DND-41 (cell line): ENCODE data around the gene CDC42BPG.

Experiments used
- ATAC-seq: fragments of 200-7000 bp; cut with Tn5 transposase; 3 replicates; pipeline ENCODE4 v1.9.1; 2021; ENCODE audit warnings: low read depth; ENCODE audit not compliant: insufficient read depth
- DNase-seq: peaks from one replicate; pipeline ENCODE4 v3.0.0-alpha.2; 2020
- H2AFZ ChIP-seq: 2 replicates; pipeline ENCODE4 v1.6.0; 2012; ENCODE audit warnings: low read depth, low read length
- H3K27ac ChIP-seq: 2 replicates; pipeline ENCODE4 v1.5.1; 2012; ENCODE audit warnings: low read length, inconsistent platforms
- H3K27me3 ChIP-seq: fragments of 200-600 bp; sonication (generic); 2 replicates; pipeline ENCODE4 v1.6.0; 2012; ENCODE audit warnings: low read length, mild to moderate bottlenecking, inconsistent platforms; ENCODE audit not compliant: insufficient read depth, poor library complexity
- H3K36me3 ChIP-seq: 2 replicates; pipeline ENCODE4 v1.5.1; 2012; ENCODE audit warnings: low read length, inconsistent platforms; ENCODE audit not compliant: insufficient read depth
- H3K4me1 ChIP-seq: 2 replicates; pipeline ENCODE4 v1.5.1; 2012; ENCODE audit warnings: mild to moderate bottlenecking, low read length; ENCODE audit not compliant: insufficient read depth
- H3K4me2 ChIP-seq: 2 replicates; pipeline ENCODE4 v1.6.0; 2012; ENCODE audit warnings: mild to moderate bottlenecking, moderate library complexity, low read length, inconsistent platforms; ENCODE audit not compliant: insufficient read depth
- H3K4me3 ChIP-seq, 2 experiments: fragments of 200-600 bp in 1 of 2; shearing (Covaris generic) in 1 of 2; 2 replicates each; pipeline ENCODE4 v1.5.1; 2012 to 2016; ENCODE audit warnings: inconsistent platforms in 2 of 2, low read length in 2 of 2, mild to moderate bottlenecking in 2 of 2, low read depth in 1 of 2, moderate library complexity in 1 of 2
- H3K79me2 ChIP-seq: 2 replicates; pipeline ENCODE4 v1.6.0; 2012; ENCODE audit warnings: low read length, inconsistent platforms; ENCODE audit not compliant: insufficient read depth
- H3K9ac ChIP-seq: 2 replicates; pipeline ENCODE4 v1.6.0; 2012; ENCODE audit warnings: low read depth, mild to moderate bottlenecking, inconsistent platforms, low read length, moderate library complexity
- H3K9me3 ChIP-seq: 2 replicates; pipeline ENCODE4 v1.5.1; 2012; ENCODE audit warnings: low read length, moderate library complexity, mild to moderate bottlenecking, inconsistent platforms; ENCODE audit not compliant: insufficient read depth, severe bottlenecking
- H4K20me1 ChIP-seq: 2 replicates; pipeline ENCODE4 v1.6.0; 2012; ENCODE audit warnings: low read length; ENCODE audit not compliant: insufficient read depth
- CTCF ChIP-seq: IDR thresholded peaks from 2 replicates; pipeline ENCODE4 v1.5.1; 2012; ENCODE audit warnings: borderline replicate concordance, low read length, moderate library complexity, mild to moderate bottlenecking; ENCODE audit not compliant: poor library complexity, severe bottlenecking; ENCODE audit errors: extremely low read depth
- EZH2 ChIP-seq: IDR thresholded peaks from 3 replicates; pipeline ENCODE4 v1.6.1; 2012; ENCODE audit warnings: borderline replicate concordance, low read depth, mild to moderate bottlenecking, moderate library complexity, low read length, inconsistent platforms; ENCODE audit not compliant: severe bottlenecking

Gene CDC42BPG

GRCh38 chr11:64865286-64866172 is 21.1 kb upstream of the CDC42BPG start:
- H3K27ac ChIP-seq, result no peak overlapping the region; the same call in 1 of the 2 replicates
- H3K79me2 ChIP-seq, result peaks cover 55% of the 10 kb centered on the region
- H3K4me3 ChIP-seq, result no peak overlapping the region
- DNase-seq, result no peak
- H3K9me3 ChIP-seq, result no peaks in the 10 kb centered on the region
- no peak for ATAC-seq
- no peak for TF ChIP-seq EZH2
- no peak for TF ChIP-seq CTCF
- no peak overlapping the region for H3K4me2 ChIP-seq
- H3K27me3 ChIP-seq, result no peaks in the 10 kb centered on the region
- peaks cover 25% of the 10 kb centered on the region for H3K4me1 ChIP-seq
- H3K9ac ChIP-seq, result no peak overlapping the region; the same call in 1 of the 2 replicates
- peaks cover 14% of the 10 kb centered on the region for H4K20me1 ChIP-seq
- no peak overlapping the region for H2AFZ ChIP-seq
- peaks cover 13% of the 10 kb centered on the region for H3K36me3 ChIP-seq

GRCh38 chr11:64864473-64865285 is 20.2 kb upstream of the CDC42BPG start:
- no peak for TF ChIP-seq EZH2
- TF ChIP-seq CTCF, result no peak
- H3K4me3 ChIP-seq, result no peak overlapping the region
- H3K27ac ChIP-seq, result no peak overlapping the region
- H3K9ac ChIP-seq, result no peak overlapping the region; the same call in 1 of the 2 replicates
- DNase-seq, result no peak
- peaks cover 6% of the 10 kb centered on the region; the same call in 1 of the 2 replicates for H3K36me3 ChIP-seq
- no peak for ATAC-seq
- H3K79me2 ChIP-seq, result peaks cover 51% of the 10 kb centered on the region
- H2AFZ ChIP-seq, result no peak overlapping the region
- H4K20me1 ChIP-seq, result peaks cover 6% of the 10 kb centered on the region
- H3K4me2 ChIP-seq, result no peak overlapping the region
- H3K9me3 ChIP-seq, result no peaks in the 10 kb centered on the region
- peaks cover 33% of the 10 kb centered on the region for H3K4me1 ChIP-seq
- no peaks in the 10 kb centered on the region for H3K27me3 ChIP-seq

GRCh38 chr11:64864135-64864472 is 19.7 kb upstream of the CDC42BPG start:
- Histone ChIP-seq H3K27ac (no peak overlapping the region), H4K20me1 (peaks cover 2% of the 10 kb centered on the region), H3K4me2 (no peak overlapping the region), H3K79me2 (peaks cover 51% of the 10 kb centered on the region), H3K9ac (no peak overlapping the region), H3K36me3 (peaks cover 6% of the 10 kb centered on the region; the same call in 1 of the 2 replicates), H3K4me3 (no peak overlapping the region), H3K9me3 (no peaks in the 10 kb centered on the region), H3K4me1 (peaks cover 39% of the 10 kb centered on the region), H2AFZ (no peak overlapping the region), H3K27me3 (no peaks in the 10 kb centered on the region)
- DNase-seq (no peak), ATAC-seq (no peak)
- TF ChIP-seq EZH2, result no peak
- TF ChIP-seq CTCF, result no peak
